K562 (cell line): ENCODE measurements around the gene PIK3CD. TPM values are rescaled to one million over a fixed set of nuclear protein-coding genes. Genes with fewer than 3 reads are reported as not detected.
A peak's percentile ranks its signal among the peaks of the same experiment; 100 is the strongest.

ENCODE experiments used
- KDM5B ChIP-seq: fragments of 200-600 bp; sonication (generic); IDR thresholded peaks from 2 replicates; pipeline ENCODE4 v1.6.1; 2012; ENCODE audit warnings: low read depth, mild to moderate bottlenecking, moderate library complexity, low read length, control low read depth, inconsistent platforms; ENCODE audit not compliant: insufficient replicate concordance
- MIER1 ChIP-seq: fragments of 450-650 bp; IDR thresholded peaks from 2 replicates; pipeline ENCODE4 v1.6.1; 2016; ENCODE audit warnings: antibody characterized with exemption, mild to moderate bottlenecking, low read depth
- NBN ChIP-seq: fragments of 450-650 bp; IDR thresholded peaks from 2 replicates; pipeline ENCODE4 v1.6.1; 2016; ENCODE audit warnings: low read depth, mild to moderate bottlenecking
- NRF1 ChIP-seq, 2 experiments: fragments of 450-650 bp; IDR thresholded peaks in 1 of 2; conservative IDR thresholded peaks in 1 of 2; 2 replicates each; pipeline ENCODE4 v1.6.1; 2014; ENCODE audit warnings: mild to moderate bottlenecking in 2 of 2
- PHF8 ChIP-seq: fragments of 200-600 bp; sonication (generic); IDR thresholded peaks from 2 replicates; pipeline ENCODE4 v1.6.1; 2012; ENCODE audit warnings: mixed run types, mild to moderate bottlenecking, inconsistent platforms, low read length, moderate library complexity, borderline replicate concordance
- RB1 ChIP-seq: fragments of 450-650 bp; IDR thresholded peaks from 2 replicates; pipeline ENCODE4 v1.6.1; 2017; ENCODE audit warnings: low read depth, mild to moderate bottlenecking
- RBFOX2 ChIP-seq: fragments of 200-400 bp; formaldehyde crosslinking; IDR thresholded peaks from 2 replicates; pipeline ENCODE4 v1.6.1; 2017; ENCODE audit warnings: low read depth, mild to moderate bottlenecking, low read length, moderate library complexity
- polyA plus RNA-seq, 8 experiments: library from polyadenylated mRNA; depleted of rRNA in 4 of 8; stranded (reverse) in 5 of 8; unstranded in 3 of 8; fragments of >200 nt; fragmentation: Nextera tagmentation in 2 of 8; fragmentation: Illumina TruSeq in 1 of 8; extraction: Ambion mirVana in 2 of 8; extraction: Trizol in 1 of 8; gene quantifications; 2 replicates each; pipeline versions ENCODE4 v1.2.1 to v1.2.3, GENCODE V29; 2011 to 2014; ENCODE audit warnings: inconsistent platforms in 1 of 8, missing spikeins in 1 of 8
- total RNA-seq, 7 experiments: library from RNA; depleted of rRNA in 6 of 7; stranded (reverse); fragments of >200 nt in 6 of 7; fragmentation: Illumina TruSeq in 2 of 7; extraction: Trizol in 2 of 7; gene quantifications; 2 replicates each; pipeline versions ENCODE4 v1.2.1 to v1.2.3, GENCODE V29; 2011 to 2021; ENCODE audit warnings: low replicate concordance in 1 of 7
- TF ChIP-seq, protein P1 (sequence below): sonication (generic); formaldehyde crosslinking; IDR thresholded peaks from 2 replicates; pipeline ENCODE4 v1.8.1; 2023; ENCODE audit warnings: mild to moderate bottlenecking, missing genetic modification reagents, moderate library complexity
- TF ChIP-seq, protein P2 (sequence below): sonication (generic); formaldehyde crosslinking; IDR thresholded peaks from 2 replicates; pipeline ENCODE4 v1.8.0; 2022; ENCODE audit warnings: mild to moderate bottlenecking, missing genetic modification reagents
- TF ChIP-seq, protein P3 (sequence below), 2 experiments: IDR thresholded peaks; 2 replicates each; pipeline ENCODE4 v1.6.1; 2011; ENCODE audit warnings: borderline replicate concordance in 1 of 2, control low read depth in 1 of 2, low read depth in 1 of 2, low read length in 1 of 2, mild to moderate bottlenecking in 1 of 2, mixed read lengths in 1 of 2, moderate library complexity in 1 of 2; ENCODE audit not compliant: insufficient read depth in 1 of 2, insufficient read length in 1 of 2, poor library complexity in 1 of 2, severe bottlenecking in 1 of 2; ENCODE audit errors: extremely low read depth in 1 of 2
- TF ChIP-seq, protein P4 (sequence below): sonication (generic); formaldehyde crosslinking; IDR thresholded peaks from 2 replicates; pipeline ENCODE4 v1.8.0; 2022; ENCODE audit warnings: missing genetic modification reagents, mild to moderate bottlenecking, moderate library complexity, borderline replicate concordance
- TF ChIP-seq, protein P5 (sequence below), 3 experiments: IDR thresholded peaks in 2 of 3; conservative IDR thresholded peaks in 1 of 3; 2 replicates each; pipeline ENCODE4 v1.5.1; 2011 to 2012; ENCODE audit warnings: low read length in 3 of 3, mild to moderate bottlenecking in 3 of 3, control low read depth in 2 of 3, improper control_type of control experiment in 1 of 3, inconsistent platforms in 1 of 3, low read depth in 1 of 3, mixed read lengths in 1 of 3, moderate library complexity in 1 of 3; ENCODE audit not compliant: insufficient read depth in 2 of 3

PIK3CD gene
- total and polyA plus RNA-seq, 9 of the 15 experiments (the other 6 are each of a cell fraction or from before 2014, with no cell fraction given), result 1.8 to 20.8 (median 7.2) TPM

DNA sequence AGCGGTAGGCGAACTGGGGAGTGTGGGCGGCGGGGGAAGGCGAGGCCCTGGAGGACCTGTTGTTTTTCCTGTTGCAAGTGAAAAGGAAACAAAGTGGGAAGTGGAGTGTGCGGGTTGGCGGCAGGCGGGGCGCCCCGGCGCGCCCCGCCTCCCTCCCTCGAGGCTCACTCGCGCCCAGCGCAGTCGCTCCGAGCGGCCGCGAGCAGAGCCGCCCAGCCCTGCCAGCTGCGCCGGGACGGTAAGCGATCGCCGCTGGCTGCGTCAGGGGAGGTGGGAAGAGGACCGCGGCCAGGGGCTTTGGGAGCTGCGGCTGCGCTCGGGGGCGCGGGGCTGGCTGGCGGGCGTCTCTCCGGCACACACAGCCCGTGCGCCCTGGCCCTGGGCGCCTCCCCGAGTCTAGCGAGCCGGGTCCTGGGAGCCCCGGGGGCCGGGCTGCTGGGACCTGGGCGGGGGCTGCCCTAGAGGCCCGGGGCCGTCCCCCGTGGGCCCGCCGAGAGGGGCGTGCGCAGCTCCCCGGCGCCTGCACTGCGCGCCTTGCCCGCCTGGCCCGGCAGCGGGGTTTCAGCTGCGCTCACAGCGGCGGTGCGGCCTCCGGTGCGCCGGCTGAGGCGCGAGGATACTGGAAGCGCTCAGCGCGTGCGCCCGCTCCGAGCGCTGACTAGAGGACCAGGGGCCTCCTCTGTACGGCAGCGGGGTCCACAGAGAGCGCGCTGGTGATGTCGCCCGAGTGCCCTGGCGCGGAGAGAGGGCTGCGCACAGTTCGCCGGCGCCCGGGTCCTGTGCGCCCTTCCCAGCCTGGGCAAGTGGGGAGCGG is at the start of gene PIK3CD (continued):
- TF ChIP-seq, protein P1, sequence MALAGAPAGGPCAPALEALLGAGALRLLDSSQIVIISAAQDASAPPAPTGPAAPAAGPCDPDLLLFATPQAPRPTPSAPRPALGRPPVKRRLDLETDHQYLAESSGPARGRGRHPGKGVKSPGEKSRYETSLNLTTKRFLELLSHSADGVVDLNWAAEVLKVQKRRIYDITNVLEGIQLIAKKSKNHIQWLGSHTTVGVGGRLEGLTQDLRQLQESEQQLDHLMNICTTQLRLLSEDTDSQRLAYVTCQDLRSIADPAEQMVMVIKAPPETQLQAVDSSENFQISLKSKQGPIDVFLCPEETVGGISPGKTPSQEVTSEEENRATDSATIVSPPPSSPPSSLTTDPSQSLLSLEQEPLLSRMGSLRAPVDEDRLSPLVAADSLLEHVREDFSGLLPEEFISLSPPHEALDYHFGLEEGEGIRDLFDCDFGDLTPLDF, result no peak
- TF ChIP-seq, protein P2, sequence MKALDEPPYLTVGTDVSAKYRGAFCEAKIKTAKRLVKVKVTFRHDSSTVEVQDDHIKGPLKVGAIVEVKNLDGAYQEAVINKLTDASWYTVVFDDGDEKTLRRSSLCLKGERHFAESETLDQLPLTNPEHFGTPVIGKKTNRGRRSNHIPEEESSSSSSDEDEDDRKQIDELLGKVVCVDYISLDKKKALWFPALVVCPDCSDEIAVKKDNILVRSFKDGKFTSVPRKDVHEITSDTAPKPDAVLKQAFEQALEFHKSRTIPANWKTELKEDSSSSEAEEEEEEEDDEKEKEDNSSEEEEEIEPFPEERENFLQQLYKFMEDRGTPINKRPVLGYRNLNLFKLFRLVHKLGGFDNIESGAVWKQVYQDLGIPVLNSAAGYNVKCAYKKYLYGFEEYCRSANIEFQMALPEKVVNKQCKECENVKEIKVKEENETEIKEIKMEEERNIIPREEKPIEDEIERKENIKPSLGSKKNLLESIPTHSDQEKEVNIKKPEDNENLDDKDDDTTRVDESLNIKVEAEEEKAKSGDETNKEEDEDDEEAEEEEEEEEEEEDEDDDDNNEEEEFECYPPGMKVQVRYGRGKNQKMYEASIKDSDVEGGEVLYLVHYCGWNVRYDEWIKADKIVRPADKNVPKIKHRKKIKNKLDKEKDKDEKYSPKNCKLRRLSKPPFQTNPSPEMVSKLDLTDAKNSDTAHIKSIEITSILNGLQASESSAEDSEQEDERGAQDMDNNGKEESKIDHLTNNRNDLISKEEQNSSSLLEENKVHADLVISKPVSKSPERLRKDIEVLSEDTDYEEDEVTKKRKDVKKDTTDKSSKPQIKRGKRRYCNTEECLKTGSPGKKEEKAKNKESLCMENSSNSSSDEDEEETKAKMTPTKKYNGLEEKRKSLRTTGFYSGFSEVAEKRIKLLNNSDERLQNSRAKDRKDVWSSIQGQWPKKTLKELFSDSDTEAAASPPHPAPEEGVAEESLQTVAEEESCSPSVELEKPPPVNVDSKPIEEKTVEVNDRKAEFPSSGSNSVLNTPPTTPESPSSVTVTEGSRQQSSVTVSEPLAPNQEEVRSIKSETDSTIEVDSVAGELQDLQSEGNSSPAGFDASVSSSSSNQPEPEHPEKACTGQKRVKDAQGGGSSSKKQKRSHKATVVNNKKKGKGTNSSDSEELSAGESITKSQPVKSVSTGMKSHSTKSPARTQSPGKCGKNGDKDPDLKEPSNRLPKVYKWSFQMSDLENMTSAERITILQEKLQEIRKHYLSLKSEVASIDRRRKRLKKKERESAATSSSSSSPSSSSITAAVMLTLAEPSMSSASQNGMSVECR (CRISPR knock-in tag), result peak; percentile 49; the same call in 1 of the 2 replicates
- TF ChIP-seq, protein P3, sequence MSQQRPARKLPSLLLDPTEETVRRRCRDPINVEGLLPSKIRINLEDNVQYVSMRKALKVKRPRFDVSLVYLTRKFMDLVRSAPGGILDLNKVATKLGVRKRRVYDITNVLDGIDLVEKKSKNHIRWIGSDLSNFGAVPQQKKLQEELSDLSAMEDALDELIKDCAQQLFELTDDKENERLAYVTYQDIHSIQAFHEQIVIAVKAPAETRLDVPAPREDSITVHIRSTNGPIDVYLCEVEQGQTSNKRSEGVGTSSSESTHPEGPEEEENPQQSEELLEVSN (IDR thresholded peaks at IDR 0.05; ENCODE audit: borderline replicate concordance in 1 of 2, extremely low read depth in 1 of 2, insufficient read depth in 1 of 2, insufficient read length in 1 of 2, low read depth in 1 of 2, low read length in 1 of 2, poor library complexity in 1 of 2, severe bottlenecking in 1 of 2), result peak in 1 of 2 experiments; percentile 87
- TF ChIP-seq, protein P4, sequence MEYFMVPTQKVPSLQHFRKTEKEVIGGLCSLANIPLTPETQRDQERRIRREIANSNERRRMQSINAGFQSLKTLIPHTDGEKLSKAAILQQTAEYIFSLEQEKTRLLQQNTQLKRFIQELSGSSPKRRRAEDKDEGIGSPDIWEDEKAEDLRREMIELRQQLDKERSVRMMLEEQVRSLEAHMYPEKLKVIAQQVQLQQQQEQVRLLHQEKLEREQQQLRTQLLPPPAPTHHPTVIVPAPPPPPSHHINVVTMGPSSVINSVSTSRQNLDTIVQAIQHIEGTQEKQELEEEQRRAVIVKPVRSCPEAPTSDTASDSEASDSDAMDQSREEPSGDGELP (CRISPR knock-in tag), result peak; percentile 47; the same call in 1 of the 2 replicates
- TF ChIP-seq RB1, result peak; percentile 51; the same call in 1 of the 2 replicates
- TF ChIP-seq, protein P5, sequence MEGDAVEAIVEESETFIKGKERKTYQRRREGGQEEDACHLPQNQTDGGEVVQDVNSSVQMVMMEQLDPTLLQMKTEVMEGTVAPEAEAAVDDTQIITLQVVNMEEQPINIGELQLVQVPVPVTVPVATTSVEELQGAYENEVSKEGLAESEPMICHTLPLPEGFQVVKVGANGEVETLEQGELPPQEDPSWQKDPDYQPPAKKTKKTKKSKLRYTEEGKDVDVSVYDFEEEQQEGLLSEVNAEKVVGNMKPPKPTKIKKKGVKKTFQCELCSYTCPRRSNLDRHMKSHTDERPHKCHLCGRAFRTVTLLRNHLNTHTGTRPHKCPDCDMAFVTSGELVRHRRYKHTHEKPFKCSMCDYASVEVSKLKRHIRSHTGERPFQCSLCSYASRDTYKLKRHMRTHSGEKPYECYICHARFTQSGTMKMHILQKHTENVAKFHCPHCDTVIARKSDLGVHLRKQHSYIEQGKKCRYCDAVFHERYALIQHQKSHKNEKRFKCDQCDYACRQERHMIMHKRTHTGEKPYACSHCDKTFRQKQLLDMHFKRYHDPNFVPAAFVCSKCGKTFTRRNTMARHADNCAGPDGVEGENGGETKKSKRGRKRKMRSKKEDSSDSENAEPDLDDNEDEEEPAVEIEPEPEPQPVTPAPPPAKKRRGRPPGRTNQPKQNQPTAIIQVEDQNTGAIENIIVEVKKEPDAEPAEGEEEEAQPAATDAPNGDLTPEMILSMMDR (IDR thresholded peaks at IDR 0.05 in 2 of 3, conservative IDR thresholded peaks at IDR 0.05 in 1 of 3; ENCODE audit: insufficient read depth in 2 of 3, low read depth in 1 of 3, low read length in 3 of 3), result peak in 1 of 3 experiments; percentile 13; a peak in 1 of 6 replicates
- peak; percentile 80 to 84 for TF ChIP-seq NRF1 (conservative IDR thresholded peaks at IDR 0.05 in 1 of 2, IDR thresholded peaks at IDR 0.05 in 1 of 2)
- TF ChIP-seq NBN, result no peak
- peak; percentile 60; the same call in 1 of the 2 replicates for TF ChIP-seq PHF8
- peak; percentile 37; the same call in 1 of the 2 replicates for TF ChIP-seq RBFOX2
- peak; percentile 45 for TF ChIP-seq KDM5B
- no peak for TF ChIP-seq MIER1
